NCI-H2081 (cell line): ENCODE measurements around the gene TSC22D1.
A peak's percentile ranks its signal among the peaks of the same experiment; 100 is the strongest.

Experiments used
- DNase-seq, 2 experiments: peaks; one replicate each; lab custom pipeline; 2025; lab: John Stamatoyannopoulos, UW

The TSC22D1 gene

DNA sequence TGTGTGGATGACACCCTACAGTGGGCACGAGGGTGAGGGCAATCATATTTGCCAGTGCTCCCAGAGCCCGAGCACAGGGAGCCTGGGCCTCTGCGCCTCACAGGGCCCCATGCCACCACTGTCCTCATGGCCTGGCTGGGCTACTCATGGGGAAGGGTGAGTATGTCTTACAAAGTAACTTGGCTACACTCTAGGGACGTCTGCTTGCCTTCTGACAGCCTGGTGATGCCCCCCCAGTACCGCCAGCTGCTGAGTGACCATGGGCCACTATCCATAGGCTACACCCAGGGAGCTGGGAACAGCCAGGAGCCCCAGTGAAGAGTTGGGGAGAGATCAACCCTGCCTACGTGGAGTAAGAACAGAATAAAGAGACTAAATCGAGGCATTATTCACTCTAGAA is 123.7 kb downstream of the TSC22D1 start:
- no peak for DNase-seq

DNA sequence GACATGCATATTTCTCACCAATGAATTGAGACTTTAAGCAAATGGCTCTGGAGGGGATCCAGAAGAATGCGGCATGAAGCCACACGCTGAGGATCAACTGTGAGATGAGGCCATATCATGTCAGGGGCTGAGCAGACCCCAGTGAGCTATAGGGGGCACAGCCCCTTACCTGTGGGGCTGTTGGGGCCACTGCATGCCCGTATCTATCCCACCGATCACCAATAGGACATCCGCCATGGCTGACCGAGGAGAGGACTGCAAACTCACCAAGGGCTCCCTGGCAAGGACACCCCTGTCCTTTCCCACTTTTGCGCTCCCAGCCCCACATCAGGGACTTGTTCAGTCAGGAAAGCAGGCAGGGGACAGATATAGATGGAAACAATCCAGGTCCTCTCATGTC is 124.5 kb downstream of the TSC22D1 start:
- no peak for DNase-seq

DNA sequence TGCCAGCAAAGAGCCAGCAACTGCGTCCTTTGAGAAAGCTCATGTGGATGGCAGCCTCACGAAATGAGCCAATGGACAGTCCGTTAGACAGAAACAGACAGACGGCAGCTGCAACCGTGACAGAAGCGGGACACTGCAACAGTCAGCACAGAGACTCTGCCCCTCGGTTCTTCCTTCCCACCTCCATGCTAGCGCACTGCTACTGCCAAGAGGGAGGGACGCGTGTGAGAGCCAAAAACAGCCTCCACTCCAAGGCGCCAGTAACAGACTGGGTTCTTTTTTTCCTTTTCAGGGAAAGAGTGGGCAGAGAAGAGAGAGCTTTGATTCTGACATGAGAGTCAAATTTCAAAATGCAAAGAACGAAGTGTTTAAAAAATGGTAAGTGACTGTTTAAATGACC is 125.0 kb downstream of the TSC22D1 start:
- DNase-seq, result no peak

GRCh38 chr13:44449999-44450821 is 125.9 kb downstream of the TSC22D1 start:
- DNase-seq, result no peak

DNA sequence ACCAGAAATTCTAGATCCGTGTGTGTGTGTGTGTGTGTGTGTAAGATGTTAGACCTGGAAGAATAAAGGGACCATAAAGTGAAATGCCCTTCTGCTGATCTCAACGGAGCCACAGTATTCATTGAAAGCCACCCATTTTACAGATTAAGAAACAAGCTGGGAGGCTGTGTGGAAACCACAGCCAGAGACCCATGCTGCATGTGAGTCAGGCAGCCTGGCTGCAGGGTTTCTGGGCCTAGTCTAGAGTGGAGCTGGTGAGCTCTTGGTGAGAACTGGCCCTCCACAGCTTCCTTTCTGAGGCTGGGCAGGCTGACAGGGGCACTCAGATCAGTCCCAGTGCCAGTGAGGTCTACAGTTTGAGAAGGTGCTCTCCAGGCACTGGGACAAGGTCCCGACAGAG is 127.3 kb downstream of the TSC22D1 start:
- no peak for DNase-seq

DNA sequence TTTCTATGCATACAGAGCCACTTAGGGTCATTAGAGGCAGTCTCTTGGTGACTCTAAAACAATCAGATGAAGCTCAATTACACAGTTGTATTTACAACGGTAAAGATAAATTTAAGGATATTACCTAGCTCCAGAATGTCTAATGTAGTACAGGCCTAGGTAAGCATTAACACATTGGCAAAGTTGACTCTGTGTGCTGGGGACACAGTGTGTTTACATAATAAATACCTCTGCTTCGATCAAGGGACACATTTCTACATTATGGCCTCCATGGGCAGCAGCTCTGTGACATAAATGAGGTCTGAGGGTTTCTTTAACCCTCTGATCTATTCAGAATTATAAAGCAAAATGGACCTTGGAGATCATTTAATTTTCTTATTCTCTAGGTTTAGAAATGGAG is 127.8 kb downstream of the TSC22D1 start:
- no peak for DNase-seq

DNA sequence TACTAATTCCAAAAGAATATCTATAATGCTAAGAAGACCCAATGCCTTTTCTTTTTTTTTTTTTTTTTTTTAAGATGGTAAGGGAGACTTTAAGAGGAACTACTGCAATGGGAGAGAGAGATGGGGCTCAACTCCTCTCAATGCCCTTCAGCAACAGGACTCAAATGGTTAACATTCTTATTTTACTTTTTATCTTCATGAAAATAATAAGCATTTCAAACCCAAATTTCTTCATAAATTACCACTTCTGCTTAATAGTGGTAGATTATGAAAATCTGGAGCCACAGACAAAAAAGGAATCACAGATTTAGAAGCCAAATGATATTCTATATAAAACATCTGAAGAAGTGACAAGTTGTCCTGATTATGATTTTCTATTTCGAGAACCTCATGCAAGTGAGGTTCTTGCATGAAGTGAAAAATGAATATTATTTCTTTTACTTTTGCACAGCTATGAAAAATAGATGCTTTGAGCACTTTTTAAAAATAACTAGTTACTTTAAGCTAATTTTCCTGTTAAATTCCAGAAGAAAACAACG is 128.3 kb downstream of the TSC22D1 start:
- DNase-seq, result no peak

GRCh38 chr13:44440046-44440608 is 136.0 kb downstream of the TSC22D1 start:
- DNase-seq, result no peak

DNA sequence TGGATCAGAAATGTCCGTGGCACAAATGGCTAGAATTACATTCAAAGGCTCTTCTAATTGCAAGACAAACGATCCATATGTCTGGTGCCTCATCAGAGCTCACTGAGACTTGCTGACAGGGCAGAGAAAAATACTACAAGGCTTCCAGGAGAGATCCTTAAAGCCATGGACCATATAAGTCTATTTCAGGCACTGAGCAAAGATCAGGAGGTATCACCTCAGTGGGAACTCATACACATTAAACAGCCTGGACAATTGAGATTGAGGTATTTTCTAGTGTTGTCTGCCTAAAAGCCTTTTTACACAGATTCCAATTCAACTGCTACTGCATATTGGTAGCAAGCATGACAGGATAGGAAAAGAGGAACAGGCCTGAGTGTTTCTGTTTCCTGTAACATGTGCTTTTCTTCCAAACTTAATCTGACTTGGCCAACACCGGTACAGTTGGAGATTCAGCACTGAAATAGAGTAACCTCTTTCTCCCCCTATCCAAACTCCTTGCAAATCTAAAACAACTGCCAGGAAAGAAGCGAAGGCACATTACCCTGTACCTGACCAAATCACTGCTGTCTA is 136.6 kb downstream of the TSC22D1 start:
- DNase-seq, result peak in 1 of 2 experiments; percentile 16

GRCh38 chr13:44438234-44438579 is 137.9 kb downstream of the TSC22D1 start:
- no peak for DNase-seq

DNA sequence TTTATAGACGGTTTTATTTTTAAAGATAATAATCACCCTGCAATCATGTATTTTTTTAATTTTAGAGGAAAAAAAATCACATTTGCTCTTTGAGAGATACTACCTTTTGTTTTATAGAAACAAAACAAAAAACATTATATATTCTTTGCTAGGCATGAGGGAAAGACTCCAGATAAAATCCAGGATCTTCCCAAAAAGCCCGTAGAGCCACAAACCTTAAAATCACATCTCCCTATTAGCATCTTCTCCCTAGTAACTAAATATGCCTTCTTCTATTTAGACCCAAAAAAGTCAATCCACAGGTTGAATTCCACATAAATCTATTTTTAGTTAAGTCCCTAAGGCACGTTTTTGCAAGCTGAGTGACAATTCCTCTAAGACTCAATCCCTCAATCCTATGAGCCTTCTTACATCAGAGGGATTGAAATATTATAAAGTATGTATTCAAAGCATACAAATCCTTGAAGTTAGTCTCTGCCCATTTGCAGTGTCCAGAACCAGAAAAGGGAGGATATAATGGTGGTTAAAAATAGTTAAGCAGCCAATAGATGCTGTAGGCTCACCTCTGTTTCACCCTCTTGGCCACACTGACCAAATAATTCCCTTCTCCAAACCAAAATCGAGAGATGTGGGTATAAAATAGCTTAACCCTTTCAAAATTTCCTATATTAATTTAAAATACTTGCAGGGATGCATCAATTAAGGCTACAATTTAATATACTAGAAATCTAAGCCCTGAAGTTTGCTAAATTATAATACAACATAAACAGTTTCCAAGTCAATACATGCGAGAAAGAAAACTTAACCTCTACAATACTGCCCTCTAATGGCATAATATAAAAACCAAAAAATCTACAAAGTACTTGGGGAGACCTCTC is 138.5 kb downstream of the TSC22D1 start:
- DNase-seq, result peak; percentile 28 to 63

GRCh38 chr13:44436589-44437337 is 139.4 kb downstream of the TSC22D1 start:
- DNase-seq, result peak; percentile 91 to 93

DNA sequence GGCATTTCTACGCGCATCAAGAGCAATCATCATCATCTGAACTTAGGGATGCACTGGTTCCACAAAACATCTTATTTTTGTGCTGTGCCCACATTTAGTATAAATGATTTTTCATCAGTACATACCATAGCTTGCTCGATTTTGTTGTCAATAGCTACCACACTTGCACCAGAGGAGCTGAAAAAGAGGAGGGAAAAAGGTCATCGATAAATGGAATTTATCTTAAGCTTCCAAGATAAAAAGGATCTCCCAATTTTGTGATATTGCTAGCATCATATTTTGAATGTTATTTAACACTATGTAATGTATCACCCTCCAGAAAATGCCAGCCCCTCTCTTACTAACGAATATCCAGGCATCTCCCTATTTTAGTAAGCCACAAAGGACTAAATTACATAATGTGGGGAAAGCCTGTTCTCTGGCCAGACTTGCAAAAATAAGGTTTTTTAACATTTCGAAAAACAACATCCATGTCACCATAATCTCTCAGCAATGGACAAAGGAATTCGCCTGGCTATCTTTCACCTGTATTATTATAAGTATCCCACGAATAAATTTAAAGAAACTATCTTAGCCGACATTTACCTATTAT is 140.1 kb downstream of the TSC22D1 start:
- no peak for DNase-seq

GRCh38 chr13:44435142-44435918 is 140.8 kb downstream of the TSC22D1 start:
- DNase-seq, result peak; percentile 97 to 98

DNA sequence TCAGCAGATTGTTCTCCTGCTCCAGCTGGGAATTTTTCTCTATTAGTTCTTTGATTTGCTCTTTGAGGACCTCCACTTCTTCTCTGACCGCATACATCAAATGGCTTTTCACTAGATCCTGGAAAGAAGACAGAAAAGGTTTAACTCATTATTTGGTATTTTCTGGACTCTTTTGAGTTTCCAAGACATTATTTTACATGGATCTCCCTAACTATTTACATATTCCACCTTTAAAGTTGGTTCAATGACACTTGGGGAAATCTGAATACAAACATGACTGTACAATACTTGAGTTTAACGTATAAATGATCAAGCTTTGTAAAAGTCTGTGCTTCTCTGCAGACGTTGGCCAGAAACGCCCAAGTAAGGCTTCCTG is 141.4 kb downstream of the TSC22D1 start:
- no peak for DNase-seq

DNA sequence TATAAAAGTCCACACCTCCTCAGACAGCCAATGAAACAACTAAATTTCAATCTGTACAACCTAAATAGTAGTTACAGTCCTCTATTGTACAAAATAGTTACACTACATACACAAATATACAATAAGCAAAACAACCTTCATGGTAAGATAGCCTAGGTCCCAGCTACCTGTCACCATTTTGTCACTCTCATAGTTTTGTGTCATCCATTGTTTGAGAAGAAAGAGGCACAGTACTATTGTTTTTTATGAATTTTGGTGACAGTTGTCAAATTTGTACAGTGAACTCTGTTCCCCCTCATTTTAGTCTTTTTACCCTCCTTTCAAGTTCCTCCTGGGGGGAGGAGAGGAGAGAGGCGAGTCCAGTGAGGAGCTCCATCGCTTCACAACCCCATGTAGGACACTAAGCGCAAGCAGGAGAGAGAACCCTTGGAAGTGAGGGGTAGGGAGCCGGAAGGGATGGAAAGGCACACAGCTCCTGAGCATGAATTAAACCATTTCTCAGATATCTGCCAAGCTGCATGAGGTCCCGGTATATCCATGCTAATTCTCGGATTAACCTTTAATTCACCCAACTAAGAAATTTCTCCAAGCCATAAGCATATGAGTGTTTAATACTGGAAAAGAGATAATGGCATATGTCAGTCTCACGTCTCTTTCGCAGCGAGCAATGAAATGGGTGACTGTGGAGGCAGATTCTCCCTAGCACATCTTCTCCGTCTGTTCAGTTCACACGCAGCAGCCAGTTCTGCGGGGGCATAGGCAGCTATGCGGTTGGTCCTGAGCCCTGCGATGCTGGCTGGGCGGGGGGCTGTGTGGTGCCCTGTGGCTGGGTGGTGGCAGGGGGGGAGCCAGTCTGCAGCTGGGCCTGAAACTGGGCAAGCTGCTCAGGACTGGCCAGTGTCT is 142.0 kb downstream of the TSC22D1 start:
- no peak for DNase-seq

DNA sequence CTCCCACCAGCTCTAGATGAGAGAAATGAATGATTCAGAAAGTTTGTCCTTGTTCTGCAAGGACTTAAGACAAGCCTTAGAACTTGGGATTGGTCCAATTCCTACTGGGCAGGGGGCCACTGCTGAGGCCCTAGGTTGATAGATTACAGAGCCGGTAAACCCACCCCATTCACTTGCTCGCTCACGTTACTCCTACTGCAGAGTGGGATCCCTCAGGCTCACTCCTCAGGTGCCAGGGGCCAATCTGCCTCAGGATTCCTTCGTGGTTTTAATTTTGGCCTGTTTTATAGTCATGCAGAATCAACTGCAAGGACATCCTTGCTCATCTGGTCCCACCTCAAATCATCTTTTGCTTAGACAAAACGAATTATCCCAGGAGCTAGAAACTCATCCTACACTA is 143.5 kb downstream of the TSC22D1 start:
- no peak for DNase-seq

DNA sequence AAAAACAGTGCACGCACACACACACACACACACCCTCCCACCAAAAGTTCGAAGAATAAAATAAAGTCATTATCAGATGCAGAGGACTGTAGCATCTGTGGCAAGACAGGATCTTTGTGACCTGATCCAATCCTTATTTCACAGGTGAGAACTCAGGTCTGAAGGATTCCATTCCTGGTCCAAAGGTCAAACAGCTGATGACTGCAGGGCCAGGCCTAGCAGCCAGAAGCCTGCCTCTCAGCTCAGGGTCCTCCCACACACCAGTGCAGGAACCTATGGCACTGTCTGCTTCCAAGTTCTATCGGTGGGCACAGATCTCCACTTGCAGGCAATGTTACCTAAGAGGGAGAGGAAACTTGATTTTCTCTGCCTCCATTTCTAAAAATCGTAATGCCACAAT is 145.0 kb downstream of the TSC22D1 start:
- DNase-seq, result no peak

DNA sequence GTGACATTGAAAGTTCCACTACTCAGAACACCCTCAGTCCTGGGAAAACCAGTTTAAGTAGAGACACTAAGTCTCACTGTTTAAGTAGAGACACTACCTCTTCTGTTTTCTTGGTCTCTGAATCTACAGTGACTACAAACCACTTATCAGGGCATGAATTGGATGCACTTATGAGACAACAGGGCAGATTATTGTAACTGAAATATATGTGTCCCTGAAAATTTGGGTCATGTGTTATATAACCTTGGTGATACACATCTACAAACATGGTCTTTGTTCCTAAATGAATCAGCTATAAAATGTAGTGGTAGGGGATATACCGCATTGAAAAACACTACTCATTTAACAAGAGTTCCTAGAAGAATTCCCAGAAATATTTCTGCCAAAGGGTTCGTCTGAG is 146.8 kb downstream of the TSC22D1 start:
- DNase-seq, result no peak
